AG10803 (cell line): Measurements from ENCODE around the gene TMEM106C.

Experiments
- DNase-seq: peaks from one replicate; pipeline ENCODE4 v3.0.0; 2010; ENCODE audit warnings: low read depth
- H3K4me3 ChIP-seq: 2 replicates; pipeline ENCODE4 v1.5.1; 2011; ENCODE audit warnings: mild to moderate bottlenecking, low read length, control low read depth
- CTCF ChIP-seq: conservative IDR thresholded peaks from 2 replicates; pipeline ENCODE4 v1.5.1; 2011; ENCODE audit warnings: mild to moderate bottlenecking, low read length, control low read depth, inconsistent platforms

The TMEM106C gene

GRCh38 chr12:47979686-47980085, 16.3 kb downstream of the TMEM106C start:
- TF ChIP-seq CTCF = no peak
- no peak overlapping the region for H3K4me3 ChIP-seq
- no peak for DNase-seq

GRCh38 chr12:47980197-47980596, 16.8 kb downstream of the TMEM106C start:
- H3K4me3 ChIP-seq = no peak overlapping the region
- DNase-seq = no peak
- no peak for TF ChIP-seq CTCF

GRCh38 chr12:47980779-47981495, 17.5 kb downstream of the TMEM106C start:
- no peak overlapping the region for H3K4me3 ChIP-seq
- DNase-seq = no peak
- TF ChIP-seq CTCF = no peak

GRCh38 chr12:47981496-47982260, 18.3 kb downstream of the TMEM106C start:
- no peak for DNase-seq
- TF ChIP-seq CTCF = no peak
- H3K4me3 ChIP-seq = no peak overlapping the region

- DNase-seq = no peak
- no peak for TF ChIP-seq CTCF
- H3K4me3 ChIP-seq = no peak overlapping the region
These were observed 18.9 kb downstream of the TMEM106C start for GRCh38 chr12:47982311-47982710.

- TF ChIP-seq CTCF = no peak
- no peak for DNase-seq
These were observed 19.4 kb downstream of the TMEM106C start for GRCh38 chr12:47982770-47983169.

GRCh38 chr12:47983541-47984115, 20.2 kb downstream of the TMEM106C start:
- H3K4me3 ChIP-seq = no peak overlapping the region
- no peak for DNase-seq
- TF ChIP-seq CTCF = no peak

More at GRCh38 chr12:47982770-47983169, 19.4 kb downstream of the TMEM106C start:
- no peak overlapping the region for H3K4me3 ChIP-seq
